WI38 (cell line): Measurements from ENCODE around the gene ATP1A4.

ENCODE experiments used
- H3K4me3 ChIP-seq: 2 replicates; pipeline ENCODE4 v1.5.1; 2011; ENCODE audit warnings: low read depth, mild to moderate bottlenecking, control low read depth, low read length
- TF ChIP-seq, protein P1 (sequence below): IDR thresholded peaks from 2 replicates; pipeline ENCODE4 v1.5.1; 2012; ENCODE audit warnings: low read depth, mild to moderate bottlenecking, control low read depth, low read length

ATP1A4 gene

DNA sequence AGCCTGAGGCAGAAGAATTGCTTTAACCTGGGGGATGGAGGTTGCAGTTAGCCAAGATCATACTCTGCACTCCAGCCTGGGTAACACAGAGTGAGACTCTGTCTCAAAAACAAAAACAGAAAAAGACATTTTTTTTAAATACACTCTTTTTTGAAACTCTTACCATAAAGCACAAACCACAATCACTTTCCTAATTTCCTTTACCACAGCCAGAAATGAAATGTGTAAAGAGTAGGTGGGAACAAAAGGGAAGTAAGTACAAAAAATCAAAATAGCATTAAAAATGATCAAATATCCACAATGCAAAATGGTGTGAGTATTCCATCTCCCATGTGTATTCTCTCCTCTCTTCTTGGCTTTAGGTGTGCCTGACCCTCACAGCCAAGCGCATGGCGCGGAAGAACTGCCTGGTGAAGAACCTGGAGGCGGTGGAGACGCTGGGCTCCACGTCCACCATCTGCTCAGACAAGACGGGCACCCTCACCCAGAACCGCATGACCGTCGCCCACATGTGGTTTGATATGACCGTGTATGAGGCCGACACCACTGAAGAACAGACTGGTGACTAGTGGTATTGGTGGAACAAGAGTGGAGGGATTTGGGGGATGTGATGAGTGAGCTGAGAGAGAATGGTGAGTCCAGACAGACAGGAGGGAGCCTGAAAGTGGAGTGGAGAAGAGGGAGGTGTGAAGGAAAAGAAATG is 14.9 kb downstream of the ATP1A4 start:
- H3K4me3 ChIP-seq, result no peak overlapping the region
- TF ChIP-seq, protein P1, sequence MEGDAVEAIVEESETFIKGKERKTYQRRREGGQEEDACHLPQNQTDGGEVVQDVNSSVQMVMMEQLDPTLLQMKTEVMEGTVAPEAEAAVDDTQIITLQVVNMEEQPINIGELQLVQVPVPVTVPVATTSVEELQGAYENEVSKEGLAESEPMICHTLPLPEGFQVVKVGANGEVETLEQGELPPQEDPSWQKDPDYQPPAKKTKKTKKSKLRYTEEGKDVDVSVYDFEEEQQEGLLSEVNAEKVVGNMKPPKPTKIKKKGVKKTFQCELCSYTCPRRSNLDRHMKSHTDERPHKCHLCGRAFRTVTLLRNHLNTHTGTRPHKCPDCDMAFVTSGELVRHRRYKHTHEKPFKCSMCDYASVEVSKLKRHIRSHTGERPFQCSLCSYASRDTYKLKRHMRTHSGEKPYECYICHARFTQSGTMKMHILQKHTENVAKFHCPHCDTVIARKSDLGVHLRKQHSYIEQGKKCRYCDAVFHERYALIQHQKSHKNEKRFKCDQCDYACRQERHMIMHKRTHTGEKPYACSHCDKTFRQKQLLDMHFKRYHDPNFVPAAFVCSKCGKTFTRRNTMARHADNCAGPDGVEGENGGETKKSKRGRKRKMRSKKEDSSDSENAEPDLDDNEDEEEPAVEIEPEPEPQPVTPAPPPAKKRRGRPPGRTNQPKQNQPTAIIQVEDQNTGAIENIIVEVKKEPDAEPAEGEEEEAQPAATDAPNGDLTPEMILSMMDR, result no peak

DNA sequence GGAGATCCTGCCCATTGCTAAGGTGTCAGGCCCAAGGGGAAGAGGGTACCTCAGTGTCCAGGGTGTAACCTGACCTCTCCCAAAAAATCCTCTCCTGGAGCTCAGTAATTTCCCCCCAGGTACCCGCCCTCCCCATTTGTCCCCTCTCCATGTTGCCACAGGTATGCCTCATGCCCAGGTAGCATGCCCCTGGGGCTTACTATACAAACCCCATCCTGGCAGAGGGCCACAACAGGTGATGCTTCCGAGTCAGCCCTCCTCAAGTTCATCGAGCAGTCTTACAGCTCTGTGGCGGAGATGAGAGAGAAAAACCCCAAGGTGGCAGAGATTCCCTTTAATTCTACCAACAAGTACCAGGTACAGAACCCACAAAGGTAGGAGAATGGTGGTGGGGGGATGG is 15.7 kb downstream of the ATP1A4 start:
- no peak overlapping the region for H3K4me3 ChIP-seq
- TF ChIP-seq, protein P1, result no peak

DNA sequence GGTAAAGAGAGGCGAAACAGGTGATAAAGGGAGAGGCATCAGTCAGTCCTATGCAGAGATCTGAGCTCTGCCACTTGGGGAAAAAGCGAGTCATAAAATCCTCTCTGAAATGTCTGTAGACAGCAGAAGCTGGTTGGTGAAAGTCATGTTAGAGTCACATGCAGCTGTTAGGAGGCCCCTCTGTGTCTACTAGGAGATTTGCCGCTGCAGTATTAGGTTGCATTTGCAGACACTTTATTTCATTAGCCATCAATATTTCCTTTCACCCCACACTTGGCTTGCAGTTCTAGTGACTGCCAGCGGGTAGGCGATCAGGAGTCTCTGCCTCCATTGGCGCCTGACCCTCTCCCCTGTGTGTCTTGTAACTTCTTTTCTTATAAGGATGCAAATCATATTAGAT is 16.2 kb downstream of the ATP1A4 start:
- no peak overlapping the region for H3K4me3 ChIP-seq
- TF ChIP-seq, protein P1, result no peak

DNA sequence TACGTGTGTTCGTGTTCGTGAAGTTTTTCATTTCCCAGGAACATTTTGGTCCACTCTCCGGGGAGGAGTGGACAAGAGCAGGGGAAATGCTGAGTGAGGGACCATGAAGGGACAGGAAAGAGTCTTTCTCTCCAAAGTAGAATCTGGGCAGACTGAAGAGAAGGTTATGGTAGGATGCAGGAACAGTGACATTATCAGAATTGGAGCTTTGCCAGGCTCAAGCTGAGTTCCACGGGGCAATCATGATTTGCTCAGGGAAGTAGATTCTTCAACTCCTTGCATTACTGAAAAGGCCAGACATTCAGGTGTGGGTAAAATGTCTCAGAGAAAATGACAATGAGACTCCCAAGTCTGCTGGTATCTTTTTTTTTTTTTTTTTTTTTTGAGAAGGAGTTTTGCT is 16.6 kb downstream of the ATP1A4 start:
- H3K4me3 ChIP-seq, result no peak overlapping the region
- TF ChIP-seq, protein P1, result no peak

DNA sequence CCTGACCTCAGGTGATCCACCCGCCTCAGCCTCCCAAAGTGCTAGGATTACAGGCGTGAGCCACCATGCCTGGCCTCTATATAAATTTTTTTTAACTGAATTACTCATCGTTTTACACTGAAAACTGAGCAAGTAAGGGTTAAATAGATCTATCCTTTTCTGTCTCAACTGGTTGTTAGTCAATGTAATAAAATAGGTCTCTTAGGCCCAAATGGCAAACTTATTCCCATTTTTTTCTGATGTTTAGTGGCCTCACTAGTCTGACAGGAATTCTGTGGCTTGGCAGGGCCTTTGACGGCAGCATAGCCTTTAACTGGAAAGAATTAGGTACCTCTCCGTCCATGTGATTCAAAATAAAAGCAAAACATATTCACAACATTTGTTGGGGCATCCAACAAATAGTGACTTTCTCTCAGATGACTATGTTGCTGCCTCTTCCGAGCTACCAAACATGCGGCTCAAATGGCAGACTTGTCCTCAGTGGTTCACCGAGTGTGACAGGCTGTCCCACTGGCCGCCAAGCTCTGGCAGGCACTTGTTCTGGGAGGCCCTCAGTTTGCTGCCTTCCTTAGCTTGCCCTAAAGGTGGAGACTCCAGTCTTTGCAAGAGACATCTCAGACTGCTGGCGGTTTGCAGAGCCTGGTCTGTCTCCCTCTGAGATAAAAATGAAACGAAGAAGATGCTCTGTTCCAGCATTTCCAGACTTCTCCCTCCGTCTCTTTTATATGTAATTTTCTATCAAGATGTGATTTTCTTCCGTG is 17.4 kb downstream of the ATP1A4 start:
- H3K4me3 ChIP-seq, result no peak overlapping the region
- TF ChIP-seq, protein P1, result no peak

DNA sequence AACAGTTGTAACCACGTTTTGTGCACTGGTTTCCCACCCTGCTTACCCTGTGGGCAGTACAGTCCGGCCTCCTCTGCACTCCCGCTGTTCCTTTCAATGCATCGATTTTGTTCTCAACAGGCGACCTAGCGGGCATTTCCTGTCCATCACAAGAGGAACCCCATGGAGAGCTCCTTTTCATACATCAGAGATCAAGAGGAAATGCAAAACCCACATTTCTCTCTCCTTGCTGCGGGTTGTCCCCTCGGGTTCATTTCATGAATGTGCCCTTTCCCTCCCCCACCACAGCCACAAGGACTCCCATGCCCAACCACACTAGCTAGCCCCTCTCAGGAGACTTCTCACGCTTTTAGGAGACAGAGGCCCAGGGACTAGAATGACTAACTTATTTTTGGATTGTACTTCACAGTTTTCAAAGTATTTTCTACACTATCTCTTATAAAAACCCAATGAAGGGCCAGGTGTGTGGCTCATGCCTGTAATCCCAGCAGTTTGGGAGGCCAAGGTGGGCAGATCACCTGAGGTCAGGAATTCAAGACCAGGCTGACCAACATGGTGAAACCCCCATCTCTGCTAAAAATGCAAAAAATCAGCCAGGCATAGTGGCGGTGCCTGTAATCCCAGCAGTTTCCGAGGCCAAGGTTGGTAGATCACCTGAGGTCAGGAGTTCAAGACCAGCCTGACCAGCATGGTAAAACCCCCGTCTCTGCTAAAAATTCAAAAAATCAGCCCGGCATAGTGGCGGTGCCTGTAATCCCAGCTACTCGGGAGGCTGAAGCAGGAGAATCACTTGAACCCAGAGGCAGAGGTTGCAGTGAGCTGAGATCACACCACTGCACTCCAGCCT is 18.4 kb downstream of the ATP1A4 start:
- TF ChIP-seq, protein P1, result no peak
- no peak overlapping the region for H3K4me3 ChIP-seq
